NCI-H1694 (cell line): Measurements from ENCODE around the gene SLAMF1.
"Not testable (repeated sequence)": the region's sequence is repeated elsewhere in the genome, so short reads cannot be mapped to it uniquely, and the experiment has no call there.

Experiments
- DNase-seq: peaks from one replicate; lab custom pipeline; 2025; lab: John Stamatoyannopoulos, UW

SLAMF1 gene, protein sequence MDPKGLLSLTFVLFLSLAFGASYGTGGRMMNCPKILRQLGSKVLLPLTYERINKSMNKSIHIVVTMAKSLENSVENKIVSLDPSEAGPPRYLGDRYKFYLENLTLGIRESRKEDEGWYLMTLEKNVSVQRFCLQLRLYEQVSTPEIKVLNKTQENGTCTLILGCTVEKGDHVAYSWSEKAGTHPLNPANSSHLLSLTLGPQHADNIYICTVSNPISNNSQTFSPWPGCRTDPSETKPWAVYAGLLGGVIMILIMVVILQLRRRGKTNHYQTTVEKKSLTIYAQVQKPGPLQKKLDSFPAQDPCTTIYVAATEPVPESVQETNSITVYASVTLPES

DNA sequence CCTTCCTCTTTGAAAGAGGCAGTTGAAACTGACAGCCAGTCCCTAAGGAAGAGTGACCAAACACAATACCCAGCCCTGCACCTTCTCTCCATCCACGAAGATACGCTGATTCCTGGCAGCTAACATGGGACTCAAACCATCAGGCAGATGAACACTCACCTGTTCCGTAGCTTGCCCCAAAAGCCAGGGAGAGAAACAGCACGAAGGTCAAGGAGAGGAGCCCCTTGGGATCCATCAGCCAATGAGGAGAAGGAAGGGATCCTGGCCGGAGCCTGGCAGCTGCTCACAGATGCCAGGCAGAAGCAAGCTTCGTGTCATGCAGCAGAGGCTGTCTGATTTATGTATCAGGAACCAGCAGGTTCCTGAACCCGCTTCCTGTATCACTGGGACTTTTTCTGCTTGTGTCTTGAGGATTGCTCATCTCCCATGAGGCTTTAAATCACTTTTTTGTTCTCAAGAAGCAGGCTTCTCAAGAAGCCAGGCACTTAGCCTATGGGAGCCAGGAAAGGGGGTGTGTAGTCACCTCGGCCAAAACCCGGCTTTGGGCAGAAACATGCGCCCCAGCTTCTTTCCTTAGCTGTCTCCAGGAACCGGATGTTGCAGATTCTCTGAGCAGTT is at the start of gene SLAMF1:
Gene SLAMF1, minus strand, starts transcription at position 334 of the 618 bp plus-strand sequence. Its CDS starts 99 bp downstream, at position 235.
- DNase-seq = no peak

DNA sequence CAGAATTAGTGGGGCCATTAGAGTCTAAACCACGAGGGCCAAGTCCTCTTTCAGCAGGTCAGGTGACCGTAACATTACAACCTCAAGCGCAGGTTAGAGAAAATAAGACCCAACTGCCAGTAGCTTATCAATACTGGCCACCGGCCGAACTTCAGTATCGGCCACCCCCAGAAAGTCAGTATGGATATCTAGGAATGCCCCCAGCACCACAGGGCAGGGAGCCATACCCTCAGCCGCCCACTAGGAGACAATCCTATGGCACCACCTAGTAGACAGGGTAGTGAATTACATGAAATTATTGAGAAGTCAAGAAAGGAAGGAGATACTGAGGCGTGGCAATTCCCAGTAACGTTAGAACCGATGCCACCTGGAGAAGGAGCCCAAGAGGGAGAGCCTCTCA is 45.5 kb upstream of the SLAMF1 start:
- not testable (repeated sequence) for DNase-seq

DNA sequence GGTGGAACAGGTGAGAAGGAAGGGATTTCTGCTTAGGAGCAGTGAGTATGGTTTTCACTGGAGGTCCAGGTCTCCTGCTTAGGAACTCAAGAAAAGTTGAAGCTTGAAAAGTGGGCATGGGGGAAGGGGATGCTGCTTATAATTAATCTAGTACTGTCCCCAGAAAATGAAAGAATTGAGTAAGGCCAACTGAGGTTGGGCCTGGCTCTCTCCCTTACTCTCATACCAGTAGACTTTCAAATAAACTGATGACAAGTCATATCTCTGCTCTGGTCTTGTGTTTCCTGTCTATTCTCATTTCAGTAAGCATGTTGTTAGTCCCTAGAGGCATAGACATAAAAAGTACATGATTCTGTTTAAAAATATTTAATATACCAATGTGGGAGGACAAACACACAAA is 38.4 kb upstream of the SLAMF1 start:
- DNase-seq = no peak

DNA sequence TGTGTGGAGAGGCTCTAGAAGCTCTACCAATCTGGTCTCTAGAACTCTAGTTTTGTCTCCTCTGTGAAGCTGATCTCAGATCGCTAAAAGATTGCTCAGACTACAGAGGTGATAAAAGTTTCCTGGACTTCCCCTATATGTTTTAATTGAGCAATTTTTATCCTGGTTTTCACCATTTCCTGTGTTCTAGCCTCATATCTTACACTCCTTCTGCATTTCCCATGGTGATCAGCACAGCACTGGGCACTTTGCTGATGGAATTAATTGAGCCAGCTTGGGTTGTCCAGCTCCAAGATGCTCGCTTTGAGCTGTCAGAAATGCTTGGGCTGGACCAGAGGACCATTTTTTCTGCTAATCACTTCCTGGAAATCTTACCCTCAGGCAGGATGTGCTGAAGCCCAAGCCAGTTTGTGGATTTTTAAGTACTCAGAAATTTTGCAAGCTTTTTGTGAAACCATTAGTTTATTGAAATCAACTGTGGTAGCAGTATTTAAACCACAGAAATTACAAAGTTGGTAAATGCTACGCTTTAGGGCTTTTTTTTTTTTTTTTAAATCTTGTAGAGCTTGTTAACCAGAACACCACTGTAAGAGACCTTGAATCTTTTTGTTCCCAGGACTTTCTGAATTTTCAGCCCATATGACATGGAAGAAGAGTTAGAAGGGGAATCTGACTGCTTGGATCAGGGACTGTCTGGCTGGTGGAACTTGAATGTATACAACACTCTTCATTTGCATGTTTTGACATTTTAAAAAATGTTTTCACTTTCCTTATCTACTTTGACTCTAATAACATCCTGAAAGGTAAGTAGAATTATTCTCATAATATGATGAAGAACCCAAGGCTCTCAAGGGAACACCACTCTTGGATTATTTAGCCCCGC is 36.4 kb upstream of the SLAMF1 start:
- DNase-seq = no peak

DNA sequence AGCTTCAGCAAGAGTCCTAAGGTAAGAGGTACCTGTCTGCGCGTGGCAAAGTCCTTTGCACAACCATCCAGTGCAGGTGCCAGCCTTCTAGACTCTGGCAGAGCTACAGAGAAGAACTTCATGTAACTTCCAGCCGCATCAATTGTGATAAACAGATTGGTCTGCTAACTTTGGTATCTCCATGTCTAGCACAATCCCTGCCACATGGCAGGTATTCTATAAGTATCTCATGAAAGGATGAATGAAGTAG is 35.0 kb upstream of the SLAMF1 start:
- no peak for DNase-seq

DNA sequence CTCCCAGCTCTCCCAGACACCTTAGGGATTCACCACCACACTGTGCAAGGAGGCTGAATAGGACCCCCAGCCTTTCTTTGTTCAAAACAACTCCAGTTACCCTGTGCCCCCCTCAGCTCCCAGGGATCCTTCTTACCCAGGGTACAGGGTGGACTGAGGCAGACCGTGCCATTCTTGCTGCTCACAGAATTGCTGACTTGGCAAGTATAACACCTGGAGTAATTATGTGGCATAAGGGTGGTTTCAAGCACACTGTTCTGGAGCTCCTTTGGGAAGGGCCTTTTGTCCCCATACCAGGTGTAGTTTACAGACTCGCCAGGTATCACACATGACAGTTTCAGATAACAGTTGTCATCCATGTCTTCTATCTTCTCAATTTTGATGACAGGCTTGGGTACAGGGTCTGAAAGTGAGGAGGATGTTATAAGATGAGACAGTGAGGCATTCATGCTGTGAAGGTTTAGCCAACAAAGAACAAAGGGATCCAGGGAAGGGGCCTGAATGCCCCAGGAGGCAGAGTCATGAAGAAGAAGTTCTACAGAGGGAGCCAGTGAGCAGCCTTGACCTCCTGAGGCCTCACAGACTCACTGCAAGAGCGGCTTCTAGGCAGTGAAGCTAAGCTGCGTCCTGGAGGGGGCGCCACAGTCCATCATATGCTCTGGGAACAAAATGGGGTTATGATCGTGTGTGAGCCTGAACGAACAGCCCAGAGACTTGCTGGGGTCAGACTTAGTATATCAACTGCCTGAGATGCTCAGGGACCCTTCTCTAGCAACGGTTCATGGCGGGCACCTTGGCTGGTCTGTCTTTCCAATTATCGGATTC is 34.4 kb upstream of the SLAMF1 start:
- no peak for DNase-seq

DNA sequence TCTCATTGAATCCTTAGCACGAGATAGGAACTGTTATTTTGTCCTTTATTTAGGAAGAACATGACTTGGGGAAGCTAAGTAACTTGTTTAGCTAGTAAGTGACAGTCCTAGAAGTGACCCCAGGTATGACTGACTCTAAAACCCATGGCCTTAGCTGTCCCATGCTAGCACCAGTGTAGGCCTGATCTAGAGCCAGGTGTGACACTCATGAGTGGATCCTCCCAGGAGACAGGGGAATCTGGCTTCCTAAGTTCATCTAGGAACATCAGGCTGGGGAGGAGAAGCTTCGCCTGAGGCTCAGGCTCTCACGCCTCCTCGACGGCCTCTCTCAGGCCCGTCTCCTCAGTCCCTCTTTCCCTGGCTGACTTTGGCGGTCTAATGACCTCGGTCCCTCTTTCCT is 33.6 kb upstream of the SLAMF1 start:
- no peak for DNase-seq

DNA sequence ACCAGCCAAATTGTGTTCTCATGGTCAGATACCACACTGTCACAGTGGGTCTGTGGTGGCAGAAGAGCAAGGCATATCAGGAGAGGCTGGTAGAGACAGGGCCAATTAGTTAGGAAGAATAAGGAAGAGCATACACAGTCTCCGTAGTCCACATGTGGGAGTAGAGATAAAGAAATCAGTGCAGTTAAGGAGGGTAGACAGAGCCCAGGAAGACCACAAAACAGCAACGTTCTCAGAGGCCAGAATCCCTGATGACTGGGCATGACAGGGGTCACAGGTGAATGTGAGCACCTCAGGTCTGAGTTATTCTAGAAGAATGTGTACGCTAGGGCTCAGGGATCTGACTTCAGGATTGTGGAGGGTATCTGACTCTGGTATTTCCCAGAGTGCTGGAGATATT is 33.0 kb upstream of the SLAMF1 start:
- DNase-seq = no peak

DNA sequence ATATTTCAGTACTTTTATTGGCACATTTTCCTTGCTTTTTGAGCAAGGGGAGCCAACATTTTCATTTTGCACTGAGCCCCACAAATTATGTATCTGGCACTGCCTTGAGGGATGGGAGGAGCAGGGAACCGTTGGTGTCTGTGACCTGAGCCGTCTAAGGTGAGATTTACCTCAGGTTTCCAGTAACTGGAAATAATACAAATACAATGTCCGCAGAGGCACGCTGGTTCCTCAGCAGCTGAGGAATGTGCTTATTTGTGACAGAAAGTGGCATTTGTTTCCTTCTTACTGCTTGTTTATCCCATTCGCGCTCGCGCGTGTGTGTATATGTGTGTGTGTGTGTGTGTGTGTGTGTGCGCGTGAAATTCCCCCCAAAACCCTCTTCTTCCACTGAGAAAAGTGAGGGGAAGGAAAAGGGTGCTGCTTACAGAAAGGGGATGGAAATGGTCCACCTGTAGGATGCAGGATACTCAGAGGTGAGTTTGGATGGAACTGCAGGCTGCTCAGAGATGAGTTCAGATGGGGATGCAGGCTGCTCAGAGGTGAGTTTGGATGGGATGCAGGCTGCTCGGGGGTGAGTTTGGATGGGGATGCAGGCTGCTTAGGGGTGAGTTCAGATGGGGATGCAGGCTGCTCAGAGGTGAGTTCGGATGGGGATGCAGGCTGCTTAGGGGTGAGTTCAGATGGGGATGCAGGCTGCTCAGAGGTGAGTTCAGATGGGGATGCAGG is 30.2 kb upstream of the SLAMF1 start:
- no peak for DNase-seq

DNA sequence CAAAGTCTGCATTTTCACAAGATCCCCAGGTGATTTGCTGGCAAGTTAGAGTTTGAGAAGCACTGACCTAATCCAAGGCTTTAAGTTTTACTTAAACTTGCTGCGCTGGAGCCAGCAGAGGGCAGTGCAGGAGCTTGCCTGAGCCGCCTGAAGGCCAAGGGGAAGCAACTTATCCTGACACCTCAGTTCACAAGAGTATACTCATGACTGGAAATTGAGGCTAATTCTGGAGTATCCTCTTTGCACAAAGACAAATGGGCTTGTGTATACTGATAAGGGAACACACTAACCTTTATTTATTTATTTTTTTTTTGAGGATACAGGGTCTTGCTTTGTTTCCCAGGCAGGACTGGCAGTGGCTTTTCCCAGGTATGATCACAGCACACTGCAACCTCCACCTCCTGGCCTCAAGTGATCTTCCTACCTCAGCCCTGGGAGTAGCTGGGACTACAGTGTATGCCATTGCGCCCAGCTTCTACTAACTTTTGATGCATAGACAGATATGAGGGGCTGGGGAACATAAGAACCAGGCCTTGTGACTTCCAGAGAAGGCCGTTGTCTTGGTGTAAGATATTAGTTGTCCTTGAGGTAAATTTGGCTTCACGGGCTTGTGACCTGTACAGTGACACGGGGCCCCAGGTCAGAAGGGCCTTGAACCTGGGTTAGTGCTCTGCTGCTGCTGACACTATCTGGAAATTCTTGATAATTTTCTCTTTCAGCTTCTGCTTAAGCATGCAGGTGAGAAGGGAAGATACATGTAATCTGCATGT is 29.0 kb upstream of the SLAMF1 start:
- no peak for DNase-seq

DNA sequence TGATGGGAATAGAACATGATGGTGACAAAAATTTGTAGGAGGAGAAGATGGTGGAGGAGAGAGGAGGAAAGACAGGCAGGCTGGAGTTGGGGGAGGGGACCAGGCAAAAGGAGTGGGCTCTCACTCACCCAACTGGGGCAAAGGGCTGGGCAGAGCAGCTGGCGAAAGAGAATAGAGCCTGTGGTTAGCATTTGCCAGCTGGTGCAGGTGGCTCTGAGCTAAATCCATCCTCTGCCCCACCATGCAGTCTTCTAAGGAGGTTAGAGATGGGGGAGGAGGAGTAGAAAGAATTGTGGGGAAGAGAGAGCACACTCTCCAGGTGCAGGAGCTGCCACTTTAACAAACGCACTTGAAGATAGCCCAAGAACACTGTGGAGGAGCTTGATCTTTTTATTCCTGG is 27.6 kb upstream of the SLAMF1 start:
- DNase-seq = no peak

DNA sequence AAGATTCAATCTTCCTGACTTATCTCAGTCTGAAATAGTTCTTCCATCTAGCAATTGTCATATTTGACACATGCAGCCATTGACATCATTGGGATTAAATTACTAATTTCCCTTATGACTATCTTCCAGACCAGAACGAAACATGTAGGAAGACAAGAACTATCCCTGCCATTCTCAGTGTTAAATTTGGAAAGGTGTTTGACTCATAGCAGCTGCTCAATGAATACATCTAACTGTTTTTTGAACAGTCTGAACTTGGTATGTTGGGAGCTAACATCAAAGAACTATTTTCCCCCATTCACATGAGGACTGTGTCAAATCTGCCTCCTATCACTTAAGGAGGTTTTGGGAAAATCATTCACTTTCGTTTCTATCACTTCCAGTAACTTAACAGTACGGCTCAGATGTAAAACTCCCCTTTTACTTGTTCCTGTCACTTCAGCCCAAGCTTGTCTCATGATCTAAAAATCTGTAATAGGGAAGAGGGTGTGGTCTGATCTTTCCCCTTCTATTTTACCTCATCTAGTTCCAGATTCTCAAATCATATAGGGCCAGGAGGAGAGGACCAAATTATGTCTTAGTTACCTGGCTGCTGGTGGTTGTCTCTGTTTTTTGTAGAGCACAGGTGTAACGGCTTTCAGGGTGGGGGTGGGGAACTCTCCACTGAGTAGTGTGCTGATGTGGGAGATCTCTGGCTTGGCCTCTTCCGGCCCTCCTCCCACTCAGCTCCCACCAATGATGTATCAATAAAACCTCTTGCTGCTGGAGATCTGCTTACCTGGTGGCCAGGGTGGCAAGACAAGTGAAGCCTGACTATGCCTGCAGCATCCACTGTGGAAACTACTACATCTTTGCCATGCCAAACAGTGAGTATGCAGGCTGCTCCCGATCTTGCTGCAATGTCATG is 26.2 kb upstream of the SLAMF1 start:
- DNase-seq = no peak

DNA sequence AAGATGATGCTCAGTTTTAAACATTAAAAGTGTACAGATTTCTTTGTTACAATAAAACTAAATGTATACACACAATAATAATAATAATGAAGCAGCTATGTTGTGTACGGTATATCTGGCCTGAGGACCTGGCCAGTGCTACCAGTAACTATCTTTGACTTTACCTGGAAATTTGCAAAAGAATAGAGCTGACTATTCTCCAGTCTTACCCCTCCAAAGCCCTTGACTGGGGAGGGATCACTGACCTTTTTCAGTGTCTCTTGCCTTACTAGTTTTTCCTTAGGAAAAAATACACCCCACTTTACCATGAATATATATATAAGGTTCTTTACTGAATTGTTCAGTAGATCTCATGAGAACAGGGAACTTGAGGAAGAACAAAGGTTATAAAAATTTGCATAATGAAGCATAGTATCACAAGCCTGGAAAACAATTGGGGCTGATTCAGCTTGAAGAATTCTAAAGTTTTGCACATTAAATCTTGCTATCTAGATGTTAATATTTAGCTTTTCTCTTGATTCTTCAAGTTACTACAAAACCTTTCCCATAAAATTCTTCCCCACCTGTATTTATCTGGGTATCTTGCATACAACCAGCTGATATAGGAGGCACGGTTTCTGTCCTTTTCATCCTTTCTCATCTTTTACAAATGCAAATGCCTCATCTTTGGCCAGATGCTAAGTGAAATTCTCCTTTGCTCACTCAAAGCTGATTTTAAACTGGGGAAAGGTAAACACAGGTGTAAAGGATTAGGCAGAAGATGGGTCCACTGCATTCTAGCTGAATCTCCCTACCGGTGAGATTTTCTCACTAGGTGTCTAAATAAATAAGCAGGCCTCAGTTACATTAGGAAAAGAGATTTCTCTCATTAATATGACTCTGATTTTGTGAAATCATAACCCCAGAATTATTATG is 25.0 kb upstream of the SLAMF1 start:
- DNase-seq = no peak

DNA sequence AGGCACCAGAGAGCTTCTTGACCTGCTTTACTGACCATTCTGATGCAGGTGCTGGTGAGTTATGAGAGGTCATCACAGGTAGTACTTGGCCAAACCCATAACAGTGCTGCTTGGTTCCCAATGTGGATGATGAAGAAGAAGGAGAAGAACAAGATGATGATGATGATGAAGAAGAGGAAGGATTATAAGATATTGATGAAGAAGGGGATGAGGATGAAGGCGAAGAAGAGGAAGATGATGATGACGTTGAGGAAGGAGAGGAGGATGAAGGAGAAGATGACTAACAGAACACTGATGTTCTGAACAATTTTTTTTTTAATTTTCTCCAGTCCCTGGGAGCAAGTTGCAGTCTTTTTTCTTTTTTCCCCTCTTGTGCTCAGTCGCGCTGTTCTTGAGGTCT is 23.9 kb upstream of the SLAMF1 start:
- DNase-seq = no peak

DNA sequence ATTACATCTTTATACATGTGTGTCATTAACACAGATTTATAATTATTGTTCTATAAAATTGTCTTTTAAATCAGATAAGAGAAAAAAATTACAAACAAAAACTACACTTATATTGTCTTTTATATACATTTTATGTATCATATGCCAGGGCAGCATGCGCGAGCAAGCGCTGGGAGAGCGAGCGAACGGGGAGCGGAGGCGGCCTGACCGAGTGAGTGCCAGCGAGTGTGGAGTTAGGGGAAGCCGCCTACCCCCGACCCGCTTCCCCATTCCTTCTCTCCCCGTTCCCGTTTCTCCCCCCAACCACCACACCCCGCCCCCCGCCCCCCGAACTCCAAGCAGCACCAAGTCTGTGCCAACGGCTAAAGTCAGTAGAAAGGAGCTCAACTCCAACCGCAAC is 23.0 kb upstream of the SLAMF1 start:
- DNase-seq = no peak

DNA sequence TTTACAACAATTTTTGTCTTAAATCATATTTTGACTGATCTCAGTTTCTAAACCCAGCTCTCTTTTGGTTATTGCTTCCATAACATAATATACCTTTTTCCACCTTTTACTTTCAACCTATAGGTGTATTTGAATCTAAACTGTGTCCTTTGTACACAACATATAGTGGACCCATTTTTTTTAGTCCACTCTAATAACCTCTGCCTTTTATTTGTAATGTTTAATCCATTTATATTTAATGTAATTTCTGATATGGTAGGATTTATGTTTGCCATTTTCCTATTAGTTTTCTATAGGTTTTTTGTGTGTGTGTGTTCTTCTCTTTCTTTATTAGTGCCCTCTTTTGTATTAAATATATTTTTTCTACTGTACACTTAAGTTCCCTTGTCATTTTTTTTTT is 22.4 kb upstream of the SLAMF1 start:
- no peak for DNase-seq

DNA sequence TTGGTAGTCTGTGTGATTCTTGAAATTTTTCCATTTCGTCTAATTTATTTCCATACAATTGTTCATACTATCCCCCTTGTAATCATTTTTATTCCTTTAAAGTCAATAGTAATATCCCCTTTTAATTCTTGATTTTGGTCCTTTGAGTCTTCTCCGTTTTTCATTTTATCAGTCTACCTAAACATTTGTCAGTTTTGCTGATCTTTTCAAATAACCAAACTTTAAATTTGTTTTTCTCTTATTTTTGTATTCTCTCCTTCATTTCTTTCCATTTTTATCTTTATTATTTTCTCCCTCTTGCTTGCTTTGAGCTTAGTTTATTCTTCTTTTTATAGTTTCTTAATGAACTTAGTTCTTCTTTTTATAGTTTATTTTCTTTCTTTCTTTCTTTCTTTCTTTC is 21.1 kb upstream of the SLAMF1 start:
- no peak for DNase-seq

DNA sequence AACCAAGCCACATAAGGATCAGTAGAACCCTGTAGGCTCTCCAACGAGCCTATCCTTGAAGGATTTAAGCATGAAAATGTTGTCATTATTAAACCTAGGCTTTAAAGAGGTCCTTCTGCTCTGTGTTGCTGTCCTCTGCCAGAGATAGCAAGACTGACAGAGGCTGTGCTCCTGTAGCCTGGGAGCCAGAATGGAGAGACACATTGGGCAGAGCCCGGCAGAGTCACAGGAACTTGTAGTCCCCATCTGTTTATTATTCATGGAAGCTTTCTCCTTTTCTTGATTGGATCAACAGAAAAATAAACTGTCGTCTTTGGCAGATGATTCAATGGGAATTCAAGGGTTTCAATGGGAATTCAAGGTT is 19.2 kb upstream of the SLAMF1 start:
- DNase-seq = no peak
